ENCODE data around the gene TNIP2.

GRCh38 chr4:2721586-2721985, 34.5 kb downstream of the TNIP2 start:
- TF ChIP-seq EZH2 (IDR thresholded peaks at IDR 0.05) (no peak), POLR2AphosphoS5 (IDR thresholded peaks at IDR 0.05; ENCODE audit: borderline replicate concordance, low read depth, low read length) (no peak)
